ENCODE data around the gene ZIM2. TPM values are rescaled to one million over a fixed set of nuclear protein-coding genes. Genes with fewer than 3 reads are reported as not detected.

Gene ZIM2
- total RNA-seq, 2 experiments from 2014 or later = not detected

GRCh38 chr19:56751078-56751489 lies 89.4 kb downstream of the ZIM2 start:
- Mint-ChIP-seq H3K27ac (no peak overlapping the region), H3K36me3 (ENCODE audit: low read depth) (peaks cover 14% of the 10 kb centered on the region)

GRCh38 chr19:56750658-56751057 lies 89.9 kb downstream of the ZIM2 start:
- no peak overlapping the region for H3K4me3 Mint-ChIP-seq
- no peaks in the 10 kb centered on the region for H3K27me3 Mint-ChIP-seq (ENCODE audit: low read depth)
- CTCF ChIA-PET = no interaction called here
- H3K27ac Mint-ChIP-seq = no peak overlapping the region
- no peaks in the 10 kb centered on the region for H3K4me1 Mint-ChIP-seq (ENCODE audit: low read depth)
- DNase-seq = no peak
- peaks cover 38% of the 10 kb centered on the region for H3K9me3 Mint-ChIP-seq
- peaks cover 12% of the 10 kb centered on the region for H3K36me3 Mint-ChIP-seq (ENCODE audit: low read depth)
- intact Hi-C loops (cut with micrococcal nuclease) = no loop called here

More at GRCh38 chr19:56751078-56751489, 89.4 kb downstream of the ZIM2 start:
- intact Hi-C loops (cut with micrococcal nuclease) = no loop called here
- peaks cover 36% of the 10 kb centered on the region for H3K9me3 Mint-ChIP-seq
- H3K27me3 Mint-ChIP-seq (ENCODE audit: low read depth) = no peaks in the 10 kb centered on the region
- H3K4me1 Mint-ChIP-seq (ENCODE audit: low read depth) = no peaks in the 10 kb centered on the region
- DNase-seq = no peak
- H3K4me3 Mint-ChIP-seq = no peak overlapping the region
- CTCF ChIA-PET = no interaction called here

- Mint-ChIP-seq H3K27ac (no peak overlapping the region), H3K27me3 (ENCODE audit: low read depth) (no peaks in the 10 kb centered on the region), H3K36me3 (ENCODE audit: low read depth) (peaks cover 9% of the 10 kb centered on the region), H3K9me3 (peaks cover 37% of the 10 kb centered on the region), H3K4me3 (no peak overlapping the region), H3K4me1 (ENCODE audit: low read depth) (no peaks in the 10 kb centered on the region)
- DNase-seq = no peak
- CTCF ChIA-PET = no interaction called here
- intact Hi-C loops (cut with micrococcal nuclease) = no loop called here
Observed at GRCh38 chr19:56748378-56748777, 92.1 kb downstream of the ZIM2 start.

GRCh38 chr19:56746367-56746766 lies 94.2 kb downstream of the ZIM2 start:
- H3K27me3 Mint-ChIP-seq (ENCODE audit: low read depth) = no peaks in the 10 kb centered on the region
- peaks cover 35% of the 10 kb centered on the region for H3K9me3 Mint-ChIP-seq
- CTCF ChIA-PET = no interaction called here
- DNase-seq = no peak
- peaks cover 9% of the 10 kb centered on the region for H3K36me3 Mint-ChIP-seq (ENCODE audit: low read depth)
- no peaks in the 10 kb centered on the region for H3K4me1 Mint-ChIP-seq (ENCODE audit: low read depth)
- intact Hi-C loops (cut with micrococcal nuclease) = no loop called here
- H3K4me3 Mint-ChIP-seq = no peak overlapping the region
- no peak overlapping the region for H3K27ac Mint-ChIP-seq

GRCh38 chr19:56740501-56740900 lies 100.0 kb downstream of the ZIM2 start:
- H3K27ac Mint-ChIP-seq = no peak overlapping the region
- H3K27me3 Mint-ChIP-seq (ENCODE audit: low read depth) = no peaks in the 10 kb centered on the region
- H3K4me3 Mint-ChIP-seq = no peak overlapping the region
- no peaks in the 10 kb centered on the region for H3K4me1 Mint-ChIP-seq (ENCODE audit: low read depth)
- DNase-seq = no peak
- intact Hi-C loops (cut with micrococcal nuclease) = no loop called here
- CTCF ChIA-PET = no interaction called here
- H3K36me3 Mint-ChIP-seq (ENCODE audit: low read depth) = peaks cover 4% of the 10 kb centered on the region
- H3K9me3 Mint-ChIP-seq = peaks cover 23% of the 10 kb centered on the region

DNA sequence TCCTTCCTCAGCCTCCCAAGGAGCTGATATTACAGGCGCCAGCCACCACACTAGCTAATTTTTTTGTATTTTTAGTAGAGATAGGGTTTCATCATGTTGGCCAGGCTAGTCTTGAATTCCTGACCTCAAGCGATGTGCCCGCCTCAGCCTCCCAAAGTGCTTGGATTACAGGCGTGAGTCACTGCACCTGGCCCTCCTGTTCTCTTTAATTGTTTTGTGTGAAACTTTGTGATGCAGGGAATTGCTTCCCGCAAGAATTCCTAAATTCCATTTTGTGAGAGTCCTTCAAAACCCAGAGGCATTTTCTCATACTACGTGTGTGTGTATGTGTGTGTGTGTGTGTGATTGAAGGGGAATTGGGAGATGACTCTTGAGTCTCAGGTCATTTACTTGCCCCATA lies 104.0 kb downstream of the ZIM2 start:
- Mint-ChIP-seq H3K27ac (no peak overlapping the region), H3K27me3 (ENCODE audit: low read depth) (no peaks in the 10 kb centered on the region), H3K4me1 (ENCODE audit: low read depth) (no peaks in the 10 kb centered on the region), H3K4me3 (no peak overlapping the region), H3K9me3 (peaks cover 39% of the 10 kb centered on the region), H3K36me3 (ENCODE audit: low read depth) (peaks cover 10% of the 10 kb centered on the region)
- intact Hi-C loops (cut with micrococcal nuclease) = no loop called here
- CTCF ChIA-PET = no interaction called here
- DNase-seq = no peak

DNA sequence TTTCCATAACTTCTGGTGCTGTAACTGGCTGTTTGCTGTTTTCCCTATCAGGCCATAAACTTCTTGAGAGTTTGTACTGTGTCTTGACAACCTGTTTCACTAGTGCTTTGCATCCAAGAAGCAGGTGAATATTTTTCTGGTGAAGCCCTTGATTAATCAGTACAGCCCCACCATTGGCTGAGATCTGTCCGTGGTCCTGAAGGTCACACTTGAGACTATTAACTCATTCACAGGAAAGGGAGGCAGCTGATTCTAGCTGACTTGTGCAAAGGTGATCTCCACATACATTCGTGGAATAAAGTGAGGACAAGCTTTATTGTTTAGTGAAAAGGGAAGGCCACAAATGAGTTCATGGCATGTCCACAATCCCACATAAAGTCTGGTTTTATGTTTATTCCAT lies 107.5 kb downstream of the ZIM2 start:
- intact Hi-C loops (cut with micrococcal nuclease) = no loop called here

DNA sequence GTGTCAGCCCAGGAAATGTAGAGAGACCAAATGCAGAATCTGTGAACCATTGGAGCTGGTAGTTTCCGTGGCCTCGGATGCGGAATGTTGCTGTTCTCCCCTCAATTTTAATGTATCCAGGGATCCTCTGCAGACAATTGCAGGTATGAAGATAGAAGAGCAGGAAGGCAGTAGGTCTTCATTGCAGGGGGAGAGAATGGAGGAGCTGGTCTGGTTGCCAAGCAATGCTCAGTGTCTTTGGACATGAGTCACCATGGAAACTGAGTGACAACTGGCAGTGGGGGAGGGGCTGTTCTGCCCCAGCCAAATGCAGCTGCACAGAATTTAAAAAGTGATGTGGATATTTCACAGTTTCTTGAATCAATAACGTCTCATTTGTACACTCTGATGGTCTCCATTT lies 112.8 kb downstream of the ZIM2 start:
- Mint-ChIP-seq H3K36me3 (ENCODE audit: low read depth) (peaks cover 3% of the 10 kb centered on the region), H3K4me3 (no peak overlapping the region), H3K9me3 (peaks cover 43% of the 10 kb centered on the region), H3K27ac (no peak overlapping the region), H3K27me3 (ENCODE audit: low read depth) (no peaks in the 10 kb centered on the region), H3K4me1 (ENCODE audit: low read depth) (no peaks in the 10 kb centered on the region)
- no peak for DNase-seq
- intact Hi-C loops (cut with micrococcal nuclease) = no loop called here
- CTCF ChIA-PET = no interaction called here

More for the DNA sequence above, 107.5 kb downstream of the ZIM2 start:
- DNase-seq = no peak
- CTCF ChIA-PET = no interaction called here
- Mint-ChIP-seq H3K27me3 (ENCODE audit: low read depth) (no peaks in the 10 kb centered on the region), H3K9me3 (peaks cover 46% of the 10 kb centered on the region), H3K4me3 (no peak overlapping the region), H3K4me1 (ENCODE audit: low read depth) (no peaks in the 10 kb centered on the region), H3K27ac (no peak overlapping the region), H3K36me3 (ENCODE audit: low read depth) (peaks cover 9% of the 10 kb centered on the region)

GRCh38 chr19:56725829-56726424 lies 114.6 kb downstream of the ZIM2 start:
- Mint-ChIP-seq H3K9me3 (peaks cover 42% of the 10 kb centered on the region), H3K4me1 (ENCODE audit: low read depth) (no peaks in the 10 kb centered on the region), H3K4me3 (no peak overlapping the region), H3K36me3 (ENCODE audit: low read depth) (peaks cover 3% of the 10 kb centered on the region), H3K27ac (no peak overlapping the region), H3K27me3 (ENCODE audit: low read depth) (no peaks in the 10 kb centered on the region)
- no peak for DNase-seq
- CTCF ChIA-PET = no interaction called here
- intact Hi-C loops (cut with micrococcal nuclease) = no loop called here

Other genes with a start within 250 kb of the ZIM2 start
- 1 to 10 TPM; 2.5 to 3.0 TPM for gene ZNF71, start 245.4 kb downstream of the ZIM2 start, total RNA-seq
- gene SMIM17, start 197.6 kb downstream of the ZIM2 start, total RNA-seq = not detected
- gene ZNF835, start 169.0 kb downstream of the ZIM2 start, total RNA-seq = 1 to 10 TPM in 1 of 2 experiments, under 1 TPM in 1; 0.67 to 1.3 TPM
- not detected for gene PEG3, start within 50 bp of the ZIM2 start, total RNA-seq

All from activated naive CD4-positive, alpha-beta T cell treated with anti-CD3 and anti-CD28 coated beads for 36 hours (primary cell).